GM20431 (cell line): ENCODE measurements around the gene EMB.
"Not testable (repeated sequence)": the region's sequence is repeated elsewhere in the genome, so short reads cannot be mapped to it uniquely, and the experiment has no call there.

ENCODE experiments used
- in situ Hi-C: fragments of 300-500 bp; cut with MseI, MboI; formaldehyde crosslinking; loops from one replicate; pipeline ENCODE4 v1.15.0; 2020; ENCODE audit warnings: low sequenced_read_pairs; ENCODE audit not compliant: unreplicated experiment

The EMB gene

DNA sequence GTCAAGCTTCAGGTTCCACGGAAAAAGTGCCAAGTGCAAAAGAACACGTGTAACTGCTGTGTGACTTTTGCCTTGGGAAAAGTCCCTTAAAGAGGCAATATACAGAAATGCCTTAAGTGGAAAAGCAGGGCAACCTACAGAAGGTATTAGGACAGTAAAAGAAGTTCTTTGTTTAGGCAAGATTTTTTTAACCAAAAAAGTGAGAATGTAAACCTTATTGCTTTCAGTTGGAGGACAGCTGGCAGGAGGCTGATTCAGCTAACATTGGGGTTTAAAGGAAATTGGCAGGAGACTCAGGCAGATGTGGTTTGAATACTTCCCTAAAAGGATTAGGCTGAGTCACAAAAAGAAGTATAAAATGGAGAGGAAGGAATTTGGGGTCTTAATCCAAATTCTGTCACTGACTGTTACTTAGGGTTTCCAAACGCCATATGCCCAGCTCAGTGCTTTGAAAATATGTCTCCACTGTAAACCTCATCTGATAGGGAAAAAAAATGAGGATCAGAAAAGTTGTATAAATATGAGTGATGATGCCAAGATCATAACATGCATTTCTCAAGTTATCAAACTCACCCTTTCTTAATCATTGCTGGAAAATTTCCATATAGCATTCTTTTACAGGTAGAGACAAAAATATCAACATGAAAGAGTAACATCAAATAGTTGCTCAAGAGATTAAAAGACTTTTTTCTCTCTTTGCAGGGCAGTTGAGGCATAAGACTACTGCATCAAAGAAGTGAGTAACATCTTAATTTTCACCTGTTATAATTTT is 9.8 kb downstream of the EMB start:
- in situ Hi-C loops, result loop anchor here (25.0 kb wide), 1 partner anchor 306 kb away; no protein-coding TSS in a partner anchor

DNA sequence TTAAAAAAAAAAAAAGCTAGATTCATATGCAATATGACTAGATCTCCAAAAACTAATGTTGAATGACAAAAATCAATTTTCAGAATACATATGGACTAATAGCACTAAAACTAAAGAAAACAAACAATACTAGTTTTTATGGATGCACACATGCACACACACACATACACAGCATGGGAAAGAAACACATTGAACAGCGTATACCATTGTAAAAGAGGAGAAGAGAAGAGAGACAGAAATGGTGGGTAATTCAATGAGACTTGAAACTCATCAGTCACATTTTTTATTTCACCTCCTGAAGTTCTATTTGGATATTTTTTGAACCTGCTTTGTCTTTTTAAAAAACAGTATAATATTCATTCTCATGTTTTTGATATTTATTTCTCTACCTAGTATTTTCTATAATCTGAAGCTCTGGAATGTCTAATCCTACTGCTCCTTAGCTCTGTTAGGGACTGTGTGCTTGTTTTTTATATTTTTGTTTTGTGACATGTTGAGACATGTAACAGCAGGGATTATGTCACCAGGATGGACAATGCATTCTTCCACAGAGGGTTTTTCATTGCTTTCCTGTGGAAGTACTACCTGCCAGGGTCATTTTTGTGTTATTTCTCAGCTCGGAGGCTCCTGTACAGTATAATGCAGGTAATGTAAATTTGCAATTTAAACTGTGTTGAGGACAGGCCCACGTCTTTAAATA is 17.8 kb downstream of the EMB start:
- in situ Hi-C loops, result not testable (repeated sequence)

- in situ Hi-C loops, result not testable (repeated sequence)
Measured at GRCh38 chr5:50421184-50421950, 19.7 kb downstream of the EMB start.

DNA sequence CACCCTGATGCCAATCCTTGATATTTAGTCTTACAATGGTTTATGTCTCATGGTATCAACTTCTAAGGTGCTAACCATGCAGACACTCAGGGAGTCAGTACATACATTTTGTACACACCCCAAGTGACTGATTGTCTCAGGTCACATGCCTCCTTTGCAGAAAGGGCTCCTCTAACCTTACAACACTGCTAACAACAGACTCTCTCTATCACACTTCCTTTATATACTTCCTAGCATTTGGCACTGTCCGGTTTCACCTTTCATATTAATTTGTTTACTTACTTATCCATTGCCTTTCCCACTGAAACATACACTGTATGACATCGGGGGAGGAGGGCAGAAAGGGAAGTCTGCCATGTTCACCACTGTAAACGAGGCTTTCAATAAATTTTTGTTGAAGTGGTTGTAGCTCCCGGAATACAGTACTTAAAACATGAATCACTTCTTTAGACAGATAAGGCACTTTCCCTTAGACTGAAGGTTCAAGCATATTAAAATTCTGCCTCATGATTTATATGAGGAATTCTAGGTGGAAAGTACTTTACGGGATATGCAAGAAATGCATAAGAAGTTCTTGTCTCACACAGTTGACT is 20.6 kb downstream of the EMB start:
- in situ Hi-C loops, result no loop called here

DNA sequence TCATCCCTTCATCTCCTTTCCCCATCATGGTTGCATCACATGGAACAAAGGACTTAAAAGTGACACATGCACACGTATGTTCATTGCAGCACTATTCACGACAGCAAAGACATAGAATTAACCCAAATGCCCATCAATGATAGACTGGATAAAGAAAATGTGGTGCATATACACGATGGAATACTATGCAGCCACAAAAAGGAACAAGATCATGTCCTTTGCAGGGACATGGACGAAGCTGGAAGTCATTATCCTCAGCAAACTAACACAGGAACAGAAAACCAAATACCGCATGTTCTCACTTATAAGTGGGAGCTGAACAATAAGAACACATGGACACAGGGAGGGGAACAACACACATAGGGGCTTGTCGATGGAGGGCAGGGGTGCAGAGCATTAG is 21.4 kb downstream of the EMB start:
- in situ Hi-C loops, result not testable (repeated sequence)

DNA sequence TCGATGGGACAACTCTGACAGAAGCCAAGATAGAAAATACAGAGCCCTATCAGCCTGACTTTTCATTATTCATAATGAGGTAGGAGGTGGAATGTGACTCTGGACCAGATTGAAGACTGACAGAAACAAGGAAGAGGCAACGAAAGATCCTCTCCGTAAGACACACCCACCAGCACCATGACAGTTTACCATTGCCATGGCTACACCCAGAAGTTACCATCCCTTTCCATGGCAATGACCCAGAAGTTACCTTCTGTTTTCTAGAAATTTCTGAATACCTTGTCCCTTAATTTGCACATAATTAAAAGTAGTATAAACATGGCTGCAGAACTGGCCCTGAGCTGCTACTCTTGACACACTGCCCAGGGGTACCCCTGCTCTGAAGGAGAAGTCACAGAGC is 24.5 kb downstream of the EMB start:
- in situ Hi-C loops, result not testable (repeated sequence)

DNA sequence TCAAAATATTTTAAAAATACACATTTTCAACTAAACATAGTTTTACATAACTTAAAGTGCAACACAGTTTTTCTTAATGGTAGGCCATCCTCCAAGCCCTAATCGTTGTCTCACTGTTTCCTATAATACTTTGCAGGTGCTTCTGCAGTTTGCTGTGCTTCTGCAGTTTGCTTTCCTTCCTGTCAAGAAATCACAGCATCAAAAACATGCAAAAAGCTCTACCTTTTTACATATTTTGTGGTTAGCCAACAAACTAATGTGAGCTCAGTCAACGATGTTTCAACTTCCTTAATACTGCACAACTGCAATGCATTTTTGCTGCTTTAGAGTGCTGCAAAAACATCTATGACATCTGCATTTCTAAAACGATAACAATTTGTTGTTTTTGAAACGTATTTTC is 25.2 kb downstream of the EMB start:
- in situ Hi-C loops, result no loop called here

- in situ Hi-C loops, result not testable (repeated sequence)
Measured at GRCh38 chr5:50410932-50411331, 30.2 kb downstream of the EMB start.

DNA sequence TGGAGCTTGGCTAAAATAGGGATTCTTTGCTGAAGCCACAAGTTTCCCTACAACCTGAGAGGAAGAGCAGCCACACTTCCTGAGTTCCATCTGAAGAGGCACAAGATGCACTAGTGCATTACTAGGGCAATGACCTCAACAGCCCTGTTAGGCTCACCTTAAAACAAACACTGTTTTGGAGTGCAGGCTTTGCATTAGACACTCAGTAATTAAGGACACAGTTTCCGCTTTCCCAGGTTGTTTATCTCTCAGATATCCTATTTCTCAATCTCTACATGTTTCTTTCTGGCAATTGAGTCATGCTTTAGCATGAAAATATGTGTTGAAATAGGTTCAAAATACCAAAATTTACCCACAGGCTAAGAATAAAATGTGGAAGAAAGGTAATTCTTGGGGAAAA is 34.2 kb downstream of the EMB start:
- in situ Hi-C loops, result no loop called here

GRCh38 chr5:50401336-50401735 is 39.8 kb downstream of the EMB start:
- in situ Hi-C loops, result no loop called here

DNA sequence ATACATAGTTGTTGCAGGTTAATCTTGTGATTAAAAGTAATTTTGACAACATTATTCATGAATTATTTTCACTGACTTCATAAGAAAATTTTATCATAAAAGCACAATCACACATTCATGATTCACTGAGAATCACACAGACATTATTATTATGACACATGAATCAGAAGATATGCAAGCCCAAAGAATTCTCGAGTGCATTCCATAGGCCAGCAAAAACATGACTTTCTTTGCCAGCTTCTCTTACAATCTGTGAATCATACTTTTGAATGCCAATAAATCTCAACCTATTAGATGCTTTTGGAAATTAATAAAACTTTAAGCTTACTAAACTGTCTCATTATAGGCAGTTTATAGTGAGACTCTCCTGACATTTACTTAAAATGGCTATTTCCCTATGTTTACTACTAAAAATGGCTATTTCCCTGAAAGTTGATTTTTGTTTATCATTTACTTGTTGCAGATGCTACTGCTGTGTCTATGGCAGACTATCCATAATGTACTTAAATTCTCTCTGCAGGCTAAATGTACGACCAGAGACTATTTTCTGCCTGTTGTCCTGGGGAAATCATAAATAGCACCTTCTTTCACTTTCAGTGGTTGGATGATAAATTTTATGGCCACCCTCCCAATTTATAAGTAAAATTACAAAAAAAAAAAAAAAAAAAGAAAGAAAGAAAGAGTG is 47.0 kb downstream of the EMB start:
- in situ Hi-C loops, result not testable (repeated sequence)

- in situ Hi-C loops, result not testable (repeated sequence)
Measured at GRCh38 chr5:50392289-50392688, 48.8 kb downstream of the EMB start.

- in situ Hi-C loops, result not testable (repeated sequence)
Measured at GRCh38 chr5:50384381-50384780, 56.7 kb downstream of the EMB start.

- in situ Hi-C loops, result not testable (repeated sequence)
Measured at GRCh38 chr5:50376696-50377095, 64.4 kb downstream of the EMB start.

DNA sequence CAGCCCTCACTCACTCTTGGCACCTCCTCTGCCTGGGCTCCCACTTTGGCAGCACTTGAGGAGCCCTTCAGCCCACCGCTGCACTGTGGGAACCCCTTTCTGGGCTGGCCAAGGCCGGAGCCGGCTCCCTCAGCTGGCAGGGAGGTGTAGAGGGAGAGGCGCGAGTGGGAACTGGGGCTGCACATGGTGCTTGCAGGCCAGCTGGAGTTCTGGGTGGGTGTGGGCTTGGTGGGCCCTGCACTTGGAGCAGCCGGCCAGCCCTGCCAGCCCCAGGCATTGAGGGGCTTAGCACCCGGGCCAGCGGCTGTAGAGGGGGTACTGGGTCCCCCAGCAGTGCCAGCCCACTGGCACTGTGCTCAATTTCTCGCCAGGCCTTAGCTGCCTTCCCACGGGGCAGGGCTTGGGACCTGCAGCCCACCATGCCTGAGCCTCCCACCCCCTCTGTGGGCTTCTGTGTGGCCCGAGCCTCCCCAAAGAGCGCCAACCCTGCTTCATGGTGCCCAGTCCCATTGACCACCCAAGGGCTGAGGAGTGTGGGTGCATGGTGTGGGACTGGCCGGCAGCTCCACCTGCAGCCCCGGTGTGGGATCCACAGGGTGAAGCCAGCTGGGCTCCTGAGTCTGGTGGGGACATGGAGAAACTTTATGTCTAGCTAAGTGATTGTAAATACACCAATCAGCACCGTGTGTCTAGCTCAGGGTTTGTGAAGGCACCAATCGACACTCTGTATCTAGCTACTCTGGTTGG is 71.6 kb downstream of the EMB start:
- in situ Hi-C loops, result not testable (repeated sequence)

- in situ Hi-C loops, result no loop called here
Measured at GRCh38 chr5:50365426-50366251, 75.4 kb downstream of the EMB start.

- in situ Hi-C loops, result not testable (repeated sequence)
Measured at GRCh38 chr5:50364535-50365309, 76.4 kb downstream of the EMB start.

- in situ Hi-C loops, result no loop called here
Measured at GRCh38 chr5:50359187-50359586, 81.9 kb downstream of the EMB start.
